Liver (tissue), 9 donors: ENCODE measurements around the gene ZNF488. TPM values are rescaled to one million over a fixed set of nuclear protein-coding genes. Genes with fewer than 3 reads are reported as not detected.

Experiments used
- DNase-seq: peaks from one replicate; pipeline ENCODE4 v3.0.0-alpha.2; 2017; ENCODE audit warnings: low spot score
- H3K27ac ChIP-seq, 2 donors: one replicate each; pipeline ENCODE4 v1.7.0; 2013; ENCODE audit warnings: inconsistent platforms in 2 of 2, low read length in 2 of 2, control low read depth in 1 of 2, low read depth in 1 of 2, mild to moderate bottlenecking in 1 of 2
- H3K27me3 ChIP-seq, 4 donors: one replicate each; pipeline versions ENCODE4 v1.6.1 to v1.7.0; 2013; ENCODE audit warnings: low read length in 3 of 4, inconsistent platforms in 1 of 4, mild to moderate bottlenecking in 1 of 4, moderate library complexity in 1 of 4; ENCODE audit not compliant: control insufficient read depth in 4 of 4, insufficient read depth in 4 of 4
- H3K36me3 ChIP-seq, 4 donors: one replicate each; pipeline versions ENCODE4 v1.6.1 to v1.7.0; 2013; ENCODE audit warnings: low read length in 3 of 4, mild to moderate bottlenecking in 3 of 4, low read depth in 1 of 4, moderate library complexity in 1 of 4; ENCODE audit not compliant: control insufficient read depth in 4 of 4, insufficient read depth in 3 of 4
- H3K4me1 ChIP-seq, 4 donors: one replicate each; pipeline versions ENCODE4 v1.6.1 to v1.7.0; 2013; ENCODE audit warnings: low read length in 3 of 4, mild to moderate bottlenecking in 3 of 4, moderate library complexity in 1 of 4; ENCODE audit not compliant: control insufficient read depth in 4 of 4, insufficient read depth in 4 of 4
- H3K4me3 ChIP-seq, 3 donors: one replicate each; pipeline versions ENCODE4 v1.6.1 to v1.7.0; 2013; ENCODE audit warnings: low read length in 3 of 3, control low read depth in 1 of 3, low read depth in 1 of 3, mild to moderate bottlenecking in 1 of 3
- H3K9ac ChIP-seq, 2 donors: one replicate each; pipeline ENCODE4 v1.7.0; 2013; ENCODE audit warnings: low read length in 2 of 2, mild to moderate bottlenecking in 2 of 2, moderate library complexity in 2 of 2, control low read depth in 1 of 2, low read depth in 1 of 2
- H3K9me3 ChIP-seq, 4 donors: one replicate each; pipeline versions ENCODE4 v1.6.1 to v1.7.0; 2013; ENCODE audit warnings: low read length in 3 of 4; ENCODE audit not compliant: control insufficient read depth in 4 of 4
- ATF3 ChIP-seq: IDR thresholded peaks from 2 replicates; pipeline ENCODE4 v1.6.1; 2016; ENCODE audit warnings: antibody characterized with exemption
- EGR1 ChIP-seq, 2 donors: IDR thresholded peaks; 2 replicates each; pipeline ENCODE4 v1.6.1; 2016 to 2018; ENCODE audit warnings: antibody characterized with exemption in 2 of 2, low read depth in 2 of 2
- FOXA1 ChIP-seq: IDR thresholded peaks from 2 replicates; pipeline ENCODE4 v1.6.1; 2016; ENCODE audit warnings: antibody characterized with exemption
- FOXA2 ChIP-seq: IDR thresholded peaks from 2 replicates; pipeline ENCODE4 v1.6.1; 2016; ENCODE audit warnings: antibody characterized with exemption
- GABPA ChIP-seq, 2 donors: IDR thresholded peaks in 1 of 2; conservative IDR thresholded peaks in 1 of 2; 2 replicates each; pipeline ENCODE4 v1.6.1; 2016; ENCODE audit warnings: antibody characterized with exemption in 2 of 2, mild to moderate bottlenecking in 1 of 2, moderate library complexity in 1 of 2
- HNF4A ChIP-seq, 2 donors: conservative IDR thresholded peaks; 2 replicates each; pipeline ENCODE4 v1.6.1; 2016; ENCODE audit warnings: antibody characterized with exemption in 2 of 2, mild to moderate bottlenecking in 2 of 2
- HNF4G ChIP-seq: IDR thresholded peaks from 2 replicates; pipeline ENCODE4 v1.6.1; 2016; ENCODE audit warnings: antibody characterized with exemption
- JUND ChIP-seq, 2 donors: IDR thresholded peaks; 2 replicates each; pipeline ENCODE4 v1.6.1; 2016; ENCODE audit warnings: antibody characterized with exemption in 2 of 2
- MAX ChIP-seq: IDR thresholded peaks from 2 replicates; pipeline ENCODE4 v1.6.1; 2016; ENCODE audit warnings: antibody characterized with exemption
- NR2F2 ChIP-seq: IDR thresholded peaks from 2 replicates; pipeline ENCODE4 v1.6.1; 2016; ENCODE audit warnings: antibody characterized with exemption
- RAD21 ChIP-seq, 2 donors: IDR thresholded peaks; 2 replicates each; pipeline ENCODE4 v1.6.1; 2016; ENCODE audit warnings: antibody characterized with exemption in 2 of 2, mild to moderate bottlenecking in 2 of 2
- RXRA ChIP-seq, 2 donors: IDR thresholded peaks; 2 replicates each; pipeline ENCODE4 v1.6.1; 2017 to 2018; ENCODE audit warnings: antibody characterized with exemption in 2 of 2, mild to moderate bottlenecking in 1 of 2
- SP1 ChIP-seq: IDR thresholded peaks from 2 replicates; pipeline ENCODE4 v1.6.1; 2018; ENCODE audit warnings: antibody characterized with exemption, mild to moderate bottlenecking
- TAF1 ChIP-seq: conservative IDR thresholded peaks from 2 replicates; pipeline ENCODE4 v1.6.1; 2016; ENCODE audit warnings: antibody characterized with exemption, mild to moderate bottlenecking
- ZBTB33 ChIP-seq: IDR thresholded peaks from 2 replicates; pipeline ENCODE4 v1.6.1; 2016; ENCODE audit warnings: antibody characterized with exemption
- WGBS: extraction: QIAGEN DNeasy Blood & Tissue Kit; methylation state at CpG from one replicate; pipeline ENCODE4 v1.1.7; 2013; 5-methylcytosine and 5-hydroxymethylcytosine counted together
- polyA plus RNA-seq, 2 donors: library from polyadenylated mRNA; stranded (reverse) in 1 of 2; unstranded in 1 of 2; fragments of 200-250 nt in 1 of 2; fragments of >200 nt in 1 of 2; fragmentation: Nextera tagmentation in 1 of 2; extraction: Ambion mirVana in 1 of 2; gene quantifications; one replicate each; pipeline versions ENCODE4 v1.2.1 to v1.2.3, GENCODE V29; 2013 to 2015
- total RNA-seq, 2 donors: library from RNA; depleted of rRNA; stranded (reverse); fragments of >200 nt; gene quantifications; one replicate each; pipeline ENCODE4 v1.2.3, GENCODE V29; 2014
- TF ChIP-seq, protein P1 (sequence below): fragments of 150-350 bp; IDR thresholded peaks from 2 replicates; pipeline ENCODE4 v1.5.1; 2017; ENCODE audit warnings: improper control_type of control experiment, low read depth, low read length; ENCODE audit not compliant: missing input control
- TF ChIP-seq, protein P2 (sequence below): IDR thresholded peaks from 2 replicates; pipeline ENCODE4 v1.6.1; 2016; ENCODE audit warnings: antibody characterized with exemption, mild to moderate bottlenecking
- donor health status: healthy.
- donor health status: healthy.
- donor health status: healthy.
- donor health status: healthy.
- donor health status: healthy.

ZNF488 gene
- total and polyA plus RNA-seq, 4 donors, result 0.02 to 0.09 TPM; not detected in 2

DNA sequence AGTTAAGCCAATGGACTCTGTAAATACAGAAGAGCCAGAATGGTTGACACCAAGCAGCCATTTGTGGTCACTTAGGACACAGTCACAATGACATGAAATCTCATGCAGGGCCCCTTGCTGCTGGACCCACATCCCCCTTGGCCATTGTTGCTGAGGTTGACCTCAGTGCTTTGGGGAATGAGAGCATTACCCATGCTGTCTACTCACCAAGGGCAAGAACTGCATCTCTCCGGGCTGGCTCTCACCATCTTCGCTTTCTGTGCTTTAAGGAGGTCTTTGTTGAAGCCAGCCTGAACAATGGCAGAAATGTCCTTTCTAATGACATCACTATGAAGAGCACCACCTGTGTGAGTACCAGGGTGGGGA lies 30.1 kb upstream of the ZNF488 start:
- Histone ChIP-seq H3K9me3 (no peaks in the 10 kb centered on the region), H3K9ac (no peak overlapping the region), H3K36me3 (no peaks in the 10 kb centered on the region), H3K27me3 (peaks cover 0 to 4% (median 0%) of the 10 kb centered on the region in 4 donors), H3K27ac (no peak overlapping the region), H3K4me3 (no peak overlapping the region), H3K4me1 (no peaks in the 10 kb centered on the region)
- TF ChIP-seq SP1 (no peak), MAX (no peak), EGR1 (IDR thresholded peaks at IDR 0.05; ENCODE audit: low read depth in 2 of 2) (no peak), RAD21 (IDR thresholded peaks at IDR 0.05) (no peak), ZBTB33 (no peak), RXRA (IDR thresholded peaks at IDR 0.05) (no peak), JUND (IDR thresholded peaks at IDR 0.05) (no peak), HNF4A (conservative IDR thresholded peaks at IDR 0.05) (no peak), GABPA (IDR thresholded peaks at IDR 0.05 in 1 of 2, conservative IDR thresholded peaks at IDR 0.05 in 1 of 2) (no peak), NR2F2 (no peak), ATF3 (no peak), TAF1 (no peak), HNF4G (no peak), FOXA2 (no peak), FOXA1 (no peak)
- TF ChIP-seq, protein P1, sequence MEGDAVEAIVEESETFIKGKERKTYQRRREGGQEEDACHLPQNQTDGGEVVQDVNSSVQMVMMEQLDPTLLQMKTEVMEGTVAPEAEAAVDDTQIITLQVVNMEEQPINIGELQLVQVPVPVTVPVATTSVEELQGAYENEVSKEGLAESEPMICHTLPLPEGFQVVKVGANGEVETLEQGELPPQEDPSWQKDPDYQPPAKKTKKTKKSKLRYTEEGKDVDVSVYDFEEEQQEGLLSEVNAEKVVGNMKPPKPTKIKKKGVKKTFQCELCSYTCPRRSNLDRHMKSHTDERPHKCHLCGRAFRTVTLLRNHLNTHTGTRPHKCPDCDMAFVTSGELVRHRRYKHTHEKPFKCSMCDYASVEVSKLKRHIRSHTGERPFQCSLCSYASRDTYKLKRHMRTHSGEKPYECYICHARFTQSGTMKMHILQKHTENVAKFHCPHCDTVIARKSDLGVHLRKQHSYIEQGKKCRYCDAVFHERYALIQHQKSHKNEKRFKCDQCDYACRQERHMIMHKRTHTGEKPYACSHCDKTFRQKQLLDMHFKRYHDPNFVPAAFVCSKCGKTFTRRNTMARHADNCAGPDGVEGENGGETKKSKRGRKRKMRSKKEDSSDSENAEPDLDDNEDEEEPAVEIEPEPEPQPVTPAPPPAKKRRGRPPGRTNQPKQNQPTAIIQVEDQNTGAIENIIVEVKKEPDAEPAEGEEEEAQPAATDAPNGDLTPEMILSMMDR, result no peak
- TF ChIP-seq, protein P2, sequence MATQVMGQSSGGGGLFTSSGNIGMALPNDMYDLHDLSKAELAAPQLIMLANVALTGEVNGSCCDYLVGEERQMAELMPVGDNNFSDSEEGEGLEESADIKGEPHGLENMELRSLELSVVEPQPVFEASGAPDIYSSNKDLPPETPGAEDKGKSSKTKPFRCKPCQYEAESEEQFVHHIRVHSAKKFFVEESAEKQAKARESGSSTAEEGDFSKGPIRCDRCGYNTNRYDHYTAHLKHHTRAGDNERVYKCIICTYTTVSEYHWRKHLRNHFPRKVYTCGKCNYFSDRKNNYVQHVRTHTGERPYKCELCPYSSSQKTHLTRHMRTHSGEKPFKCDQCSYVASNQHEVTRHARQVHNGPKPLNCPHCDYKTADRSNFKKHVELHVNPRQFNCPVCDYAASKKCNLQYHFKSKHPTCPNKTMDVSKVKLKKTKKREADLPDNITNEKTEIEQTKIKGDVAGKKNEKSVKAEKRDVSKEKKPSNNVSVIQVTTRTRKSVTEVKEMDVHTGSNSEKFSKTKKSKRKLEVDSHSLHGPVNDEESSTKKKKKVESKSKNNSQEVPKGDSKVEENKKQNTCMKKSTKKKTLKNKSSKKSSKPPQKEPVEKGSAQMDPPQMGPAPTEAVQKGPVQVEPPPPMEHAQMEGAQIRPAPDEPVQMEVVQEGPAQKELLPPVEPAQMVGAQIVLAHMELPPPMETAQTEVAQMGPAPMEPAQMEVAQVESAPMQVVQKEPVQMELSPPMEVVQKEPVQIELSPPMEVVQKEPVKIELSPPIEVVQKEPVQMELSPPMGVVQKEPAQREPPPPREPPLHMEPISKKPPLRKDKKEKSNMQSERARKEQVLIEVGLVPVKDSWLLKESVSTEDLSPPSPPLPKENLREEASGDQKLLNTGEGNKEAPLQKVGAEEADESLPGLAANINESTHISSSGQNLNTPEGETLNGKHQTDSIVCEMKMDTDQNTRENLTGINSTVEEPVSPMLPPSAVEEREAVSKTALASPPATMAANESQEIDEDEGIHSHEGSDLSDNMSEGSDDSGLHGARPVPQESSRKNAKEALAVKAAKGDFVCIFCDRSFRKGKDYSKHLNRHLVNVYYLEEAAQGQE, result no peak
- no peak for DNase-seq
- 95% methylated on average over 2 of the region's 2 CpGs for WGBS
